CD4-positive, alpha-beta T cell treated with Interleukin-15 for 4 hours (primary cell): Measurements from ENCODE around the gene SYNGR3.

Experiments used
- DNase-seq: peaks from one replicate; pipeline ENCODE4 v3.0.0-alpha.2; 2020; ENCODE audit warnings: low spot score

The SYNGR3 gene

GRCh38 chr16:1976951-1977874 lies 12.6 kb upstream of the SYNGR3 start:
- DNase-seq: no peak

- no peak for DNase-seq
These were observed 11.9 kb upstream of the SYNGR3 start for GRCh38 chr16:1977875-1978268.

GRCh38 chr16:1978476-1979120 lies 11.2 kb upstream of the SYNGR3 start:
- DNase-seq: no peak

GRCh38 chr16:1979271-1980029 lies 10.3 kb upstream of the SYNGR3 start:
- DNase-seq: no peak

- no peak for DNase-seq
These were observed 9.6 kb upstream of the SYNGR3 start for GRCh38 chr16:1980030-1980769.

GRCh38 chr16:1980770-1981087 lies 9.0 kb upstream of the SYNGR3 start:
- no peak for DNase-seq

- no peak for DNase-seq
These were observed 8.4 kb upstream of the SYNGR3 start, which contains the start of gene NOXO1 for GRCh38 chr16:1981398-1981836. Gene NOXO1 (minus strand): TSS chr16:1981469. CDS start chr16:1981179, 290 bp downstream.

- no peak for DNase-seq
These were observed 7.7 kb upstream of the SYNGR3 start for GRCh38 chr16:1982013-1982433.

GRCh38 chr16:1982991-1983543 lies 6.7 kb upstream of the SYNGR3 start:
- DNase-seq: no peak

GRCh38 chr16:1983544-1984346 lies 6.0 kb upstream of the SYNGR3 start, which contains the start of gene GFER:
Gene GFER (plus strand): TSS chr16:1984193. CDS start chr16:1984219, 26 bp downstream.
- peak; percentile 74 for DNase-seq

- no peak for DNase-seq
These were observed 5.2 kb upstream of the SYNGR3 start for GRCh38 chr16:1984347-1985225.

- DNase-seq: no peak
These were observed 4.2 kb upstream of the SYNGR3 start for GRCh38 chr16:1985466-1986150.

- no peak for DNase-seq
These were observed 2.6 kb upstream of the SYNGR3 start for GRCh38 chr16:1987198-1987597.

GRCh38 chr16:1990101-1990350 lies 256 bp downstream of the SYNGR3 start:
- DNase-seq: no peak

- DNase-seq: no peak
These were observed 773 bp downstream of the SYNGR3 start for GRCh38 chr16:1990351-1991134.

GRCh38 chr16:1991135-1991551 lies 1.4 kb downstream of the SYNGR3 start:
- peak; percentile 55 for DNase-seq

- DNase-seq: no peak
These were observed 1.8 kb downstream of the SYNGR3 start for GRCh38 chr16:1991588-1991947.

- peak; percentile 98 for DNase-seq
These were observed 2.4 kb downstream of the SYNGR3 start for GRCh38 chr16:1991948-1992703.
